Activated CD8-positive, alpha-beta memory T cell treated with anti-CD3 and anti-CD28 coated beads for 24 hours (primary cell): ENCODE results near the gene PAPSS1.

ENCODE experiments used
- DNase-seq: peaks from one replicate; pipeline ENCODE4 v3.0.0-alpha.2; 2020

The PAPSS1 gene

DNA sequence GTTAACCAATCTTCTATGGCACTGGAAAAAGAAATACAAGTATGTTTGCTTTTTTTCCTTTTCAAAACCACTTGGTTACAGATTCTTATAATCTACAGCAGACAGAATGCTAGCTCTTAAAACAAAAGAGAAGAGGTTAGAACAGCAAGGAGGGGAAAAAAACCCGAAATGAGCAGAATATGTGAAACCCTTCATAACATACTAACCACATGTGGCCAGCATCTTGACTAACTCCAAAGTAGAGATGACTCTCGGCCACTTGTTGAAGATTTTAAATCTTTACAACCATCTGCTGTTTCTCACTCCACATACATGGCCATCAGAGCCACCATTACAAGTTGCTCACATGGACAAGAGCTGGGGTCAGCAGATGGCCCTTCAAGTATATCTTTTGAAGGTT is 100.3 kb downstream of the PAPSS1 start:
- no peak for DNase-seq

DNA sequence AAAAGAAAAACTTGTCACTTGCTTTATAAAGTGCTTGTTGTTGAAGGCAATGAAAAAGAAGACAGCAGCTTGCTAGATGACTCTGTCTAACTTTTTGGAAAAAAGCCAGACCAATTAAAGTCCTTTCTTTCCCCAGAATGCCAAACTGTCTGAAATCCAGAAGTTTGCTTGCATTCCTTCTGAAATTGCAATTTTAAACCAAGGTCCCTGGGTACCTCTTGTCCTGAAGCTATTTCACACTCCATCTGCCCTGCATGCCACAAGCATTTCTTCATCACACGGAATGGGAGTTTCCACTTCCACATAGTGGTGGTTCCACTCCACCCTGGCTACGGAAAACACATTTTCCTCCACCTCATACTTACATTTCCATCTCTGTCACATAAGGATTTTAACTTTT is 101.0 kb downstream of the PAPSS1 start:
- no peak for DNase-seq

DNA sequence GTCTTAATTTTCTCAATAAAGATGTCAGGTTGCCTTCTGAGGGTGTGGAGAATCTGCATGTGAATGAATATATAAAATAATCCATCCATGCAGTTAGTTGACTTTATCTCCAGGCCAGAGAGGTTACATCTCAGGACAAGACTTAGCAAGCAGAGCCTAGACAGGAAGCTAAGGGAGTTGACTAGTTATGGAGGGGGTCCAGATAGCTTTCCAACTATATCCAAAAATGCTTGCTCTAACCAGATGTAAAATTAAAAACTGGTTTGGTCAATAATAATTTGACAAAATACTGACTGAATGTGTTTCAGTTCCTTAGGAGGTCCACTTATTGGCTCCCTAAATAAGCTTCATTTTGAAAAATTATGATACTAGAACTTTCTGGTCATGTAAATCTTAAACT is 101.4 kb downstream of the PAPSS1 start:
- DNase-seq, result no peak

DNA sequence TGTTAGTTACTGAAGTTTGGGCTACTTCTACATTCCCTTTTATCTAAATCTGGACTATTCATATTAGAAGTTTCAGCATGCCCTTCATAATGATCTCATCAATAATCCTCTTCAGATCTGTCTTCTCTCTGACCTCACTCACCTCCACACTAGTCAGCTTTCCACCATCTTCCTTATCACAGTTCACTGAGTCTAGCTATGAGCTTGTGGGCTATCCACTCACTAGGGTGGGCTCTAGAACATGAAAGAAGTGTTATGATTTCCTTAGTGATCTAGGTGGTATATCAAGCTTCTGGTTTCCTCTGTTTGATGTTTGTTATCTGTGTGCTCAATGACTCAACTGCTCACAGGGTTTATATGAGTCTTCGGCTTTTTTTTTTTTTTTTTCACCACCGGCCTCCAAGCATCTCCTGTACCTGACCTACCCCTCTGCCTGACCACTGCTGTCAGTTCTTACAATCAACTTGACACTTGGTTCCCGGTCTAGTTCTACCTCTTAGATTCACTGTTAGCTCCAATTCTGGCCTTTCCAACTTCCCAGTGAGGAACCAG is 103.1 kb downstream of the PAPSS1 start:
- no peak for DNase-seq

DNA sequence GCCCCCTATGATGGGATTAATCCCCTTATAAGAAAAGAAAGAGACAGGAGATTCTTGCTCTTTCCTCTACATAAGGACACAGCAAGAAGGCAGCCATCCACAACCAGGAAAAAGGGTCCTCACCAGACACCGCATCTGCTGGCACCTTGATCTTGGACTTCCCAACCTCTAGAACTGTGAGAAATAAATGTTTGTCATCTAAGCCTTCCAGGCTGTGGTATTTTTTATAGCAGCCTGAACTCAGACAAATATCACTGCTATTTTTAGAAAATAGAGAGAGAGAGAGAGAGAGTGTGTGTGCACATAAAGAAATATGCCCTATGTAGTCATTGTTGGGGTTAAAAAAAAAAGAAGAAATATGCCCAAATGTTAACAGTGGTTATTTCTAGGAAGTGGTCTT is 104.2 kb downstream of the PAPSS1 start:
- DNase-seq, result no peak

DNA sequence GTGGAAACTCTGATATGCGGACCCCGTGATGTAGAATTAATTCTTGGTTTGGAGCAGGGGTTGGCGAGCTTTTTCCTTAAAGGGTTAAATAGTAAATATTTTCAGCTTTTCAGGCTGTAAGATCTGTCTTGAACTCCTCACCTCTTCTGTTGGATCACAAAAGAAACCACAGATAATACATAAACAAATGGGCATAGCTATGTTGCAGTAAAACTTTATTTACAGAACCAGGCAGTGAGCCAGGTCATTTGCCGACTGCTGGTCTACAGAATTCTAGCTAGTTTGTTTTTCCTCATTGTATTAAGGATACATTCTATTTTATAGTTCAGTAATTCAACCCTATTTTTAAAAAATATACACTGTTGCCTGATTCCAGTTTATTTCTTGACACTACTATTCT is 116.6 kb downstream of the PAPSS1 start:
- DNase-seq, result no peak

DNA sequence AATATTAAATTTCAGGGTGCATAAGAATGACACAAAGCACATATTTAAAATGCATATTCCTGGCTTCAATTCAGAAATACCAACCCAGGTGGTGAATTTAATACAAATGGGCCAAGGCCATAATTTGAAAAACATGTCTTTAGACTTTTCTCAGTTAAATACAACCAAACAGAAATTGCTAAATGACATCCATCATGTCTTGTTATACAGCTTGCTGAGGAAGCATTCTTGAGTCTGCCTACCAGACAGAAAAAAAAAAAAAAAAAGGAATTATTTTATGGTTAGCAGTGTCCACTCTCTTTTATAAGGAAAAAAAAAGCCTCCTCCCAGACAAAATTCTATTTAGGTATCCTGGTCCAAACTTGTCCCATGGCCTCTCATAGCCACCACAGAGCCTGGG is 119.1 kb downstream of the PAPSS1 start:
- no peak for DNase-seq

DNA sequence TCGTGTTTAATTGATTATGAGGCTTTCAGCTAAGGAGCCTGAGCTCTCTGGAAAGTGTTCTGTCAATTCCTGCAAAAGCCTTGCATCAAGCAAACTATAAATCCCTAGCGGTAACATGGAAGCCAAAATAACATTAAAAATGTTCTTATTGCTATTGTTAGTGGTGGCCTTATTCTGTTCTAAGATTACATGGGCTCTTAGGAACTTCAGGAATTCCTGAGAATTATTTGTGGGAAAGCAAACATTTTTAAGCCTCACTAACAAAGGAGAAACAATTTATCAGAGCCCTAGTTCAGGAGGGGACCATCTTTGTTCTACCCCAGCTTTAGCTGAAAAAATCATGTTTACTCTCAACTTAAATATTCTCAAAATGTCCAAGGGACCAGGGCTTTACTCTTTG is 119.6 kb downstream of the PAPSS1 start:
- DNase-seq, result no peak

DNA sequence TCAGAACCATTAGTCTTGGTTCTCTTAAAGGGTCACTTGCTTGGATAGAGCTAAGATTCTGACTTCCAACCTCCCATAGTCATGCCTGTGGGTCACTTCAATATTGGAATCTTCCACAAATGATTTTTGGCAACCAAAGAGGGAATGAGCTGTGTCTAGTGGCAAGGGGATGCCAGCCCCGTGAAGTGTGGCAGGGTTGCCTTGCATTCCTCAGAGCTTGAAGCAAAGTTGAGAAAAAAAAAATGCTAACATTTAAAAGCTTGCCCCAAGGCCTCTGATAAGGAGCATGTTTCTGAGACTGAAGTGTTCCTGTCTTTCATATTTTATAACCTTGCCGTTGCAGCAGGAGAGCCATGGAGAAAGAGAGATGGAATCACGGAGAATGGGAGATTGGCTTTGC is 120.2 kb downstream of the PAPSS1 start:
- DNase-seq, result no peak

DNA sequence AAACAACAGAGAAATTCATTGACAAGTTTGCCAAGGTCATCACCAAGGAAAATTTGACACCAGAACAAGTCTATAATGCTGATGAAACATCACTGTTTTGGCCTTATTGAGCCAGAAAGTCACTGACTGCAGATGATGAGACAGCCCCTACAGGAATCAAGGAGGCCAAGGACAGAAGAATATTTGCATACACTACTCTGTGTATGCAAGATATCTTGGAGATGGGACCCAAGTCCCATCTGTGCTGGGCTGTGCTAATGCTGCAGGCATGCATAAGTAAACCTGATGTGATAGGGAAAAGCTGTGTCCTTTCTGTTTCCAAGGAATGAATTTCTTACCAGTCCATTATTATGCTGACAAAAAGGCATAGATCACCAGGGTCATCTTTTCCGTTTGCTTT is 126.8 kb downstream of the PAPSS1 start:
- no peak for DNase-seq

DNA sequence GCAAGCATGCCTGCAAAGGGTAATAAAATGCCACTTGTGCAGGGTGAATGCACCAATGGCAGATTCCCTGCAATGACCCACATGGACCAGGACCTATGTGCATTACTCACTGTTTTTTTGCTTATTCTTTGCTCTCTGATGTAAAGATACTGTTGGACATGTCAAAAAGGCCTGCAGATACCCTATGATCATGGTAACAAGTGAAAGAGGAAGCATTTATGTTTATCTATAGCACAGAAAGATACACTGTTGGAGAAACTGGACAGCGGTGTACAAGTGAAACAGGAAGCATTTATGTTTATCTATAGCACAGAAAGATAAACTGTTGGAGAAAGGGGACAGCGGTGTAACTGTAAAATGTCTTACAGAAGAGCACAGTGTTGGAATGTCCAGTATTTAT is 127.5 kb downstream of the PAPSS1 start:
- DNase-seq, result no peak

DNA sequence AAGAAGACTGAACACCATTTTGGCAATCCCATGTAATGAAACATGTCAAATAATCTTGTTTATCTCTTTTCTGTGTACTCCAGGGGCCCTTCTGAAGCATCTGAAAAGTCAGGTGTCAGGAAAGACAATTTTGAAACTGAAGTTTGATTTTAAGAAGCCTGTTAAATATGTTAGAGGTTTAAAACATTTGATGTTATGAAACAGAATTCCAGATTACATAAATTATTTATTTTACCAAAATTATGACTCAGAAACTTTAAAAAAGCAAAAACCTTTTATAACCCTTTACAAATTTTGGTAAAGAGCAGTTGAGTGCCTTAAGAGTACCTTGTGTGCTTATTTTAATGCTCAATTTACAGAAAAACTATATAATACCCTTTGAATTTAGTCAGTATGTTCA is 130.8 kb downstream of the PAPSS1 start:
- no peak for DNase-seq

DNA sequence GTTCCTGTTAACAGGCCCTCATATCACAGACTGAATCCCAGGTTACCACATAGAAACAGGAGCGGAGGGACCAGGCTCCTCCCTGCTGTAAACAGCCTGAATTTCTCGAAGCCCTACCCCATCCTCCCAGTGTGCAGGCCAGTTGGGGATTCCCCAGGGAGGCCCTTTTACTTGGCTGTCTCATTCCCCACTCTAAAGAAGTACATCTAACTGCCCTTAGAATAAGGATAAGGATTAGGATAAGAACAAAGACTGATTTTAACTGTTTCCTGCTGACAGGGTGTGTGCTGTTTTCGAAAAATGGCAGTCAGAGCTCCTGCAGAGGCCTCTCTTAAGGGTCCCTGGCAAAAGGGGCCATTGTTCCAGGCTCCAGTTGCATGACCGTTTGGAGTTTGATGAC is 133.7 kb downstream of the PAPSS1 start:
- no peak for DNase-seq

DNA sequence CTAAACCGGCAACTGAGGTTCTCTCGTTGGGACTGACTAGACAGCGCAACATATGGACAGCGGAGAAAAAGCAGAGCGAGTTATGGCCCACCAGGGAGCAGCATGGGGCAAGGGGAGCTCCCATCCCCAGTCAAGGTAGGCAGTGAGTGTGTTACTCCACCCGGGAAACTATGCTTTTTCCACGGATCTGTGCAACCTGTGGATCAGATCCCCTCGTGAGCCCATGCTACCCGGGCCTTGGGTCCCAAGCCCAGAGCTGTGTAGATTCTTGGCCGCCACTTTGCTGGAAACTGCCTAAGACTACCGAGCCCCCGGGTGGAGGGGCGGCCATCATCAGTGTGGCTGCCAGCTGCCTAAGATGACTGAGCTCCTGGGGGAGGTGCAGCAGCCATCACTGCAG is 140.9 kb downstream of the PAPSS1 start:
- DNase-seq, result no peak

DNA sequence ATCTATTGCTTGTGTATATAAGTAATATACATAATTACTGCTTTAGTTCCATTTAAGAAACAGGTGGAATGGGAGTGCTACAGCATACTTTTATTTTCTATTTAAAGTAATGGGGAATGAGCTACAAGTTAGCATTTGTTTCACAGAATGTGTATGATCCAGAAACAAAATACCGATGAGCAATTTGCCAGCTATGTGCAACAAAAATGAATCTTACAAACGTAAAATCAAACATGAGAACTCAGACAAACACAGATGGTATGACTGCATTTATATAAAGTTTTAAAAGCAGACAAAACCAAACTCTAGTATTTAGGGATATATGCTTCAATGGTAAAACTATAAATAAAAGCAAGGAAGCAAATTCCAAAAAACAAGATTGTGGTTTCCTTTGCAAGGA is 141.7 kb downstream of the PAPSS1 start:
- DNase-seq, result no peak

DNA sequence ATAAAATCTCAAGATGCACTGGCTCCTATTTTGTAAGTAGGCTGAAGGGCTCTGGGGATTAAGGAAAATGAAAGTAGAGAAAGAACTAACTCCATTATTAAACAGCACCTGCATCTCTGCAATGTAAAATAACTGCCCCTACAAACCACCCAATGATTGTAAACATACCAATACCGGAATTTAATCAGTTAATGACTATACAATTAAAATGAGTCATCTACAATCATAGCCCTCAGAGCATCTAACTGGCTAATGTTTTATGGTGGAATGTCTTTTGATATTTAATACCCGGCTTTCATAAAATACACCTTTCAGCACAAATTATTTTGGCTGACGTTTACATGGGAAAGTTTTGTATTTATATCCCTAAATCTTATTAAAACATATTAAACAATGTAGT is 142.3 kb downstream of the PAPSS1 start:
- DNase-seq, result no peak

DNA sequence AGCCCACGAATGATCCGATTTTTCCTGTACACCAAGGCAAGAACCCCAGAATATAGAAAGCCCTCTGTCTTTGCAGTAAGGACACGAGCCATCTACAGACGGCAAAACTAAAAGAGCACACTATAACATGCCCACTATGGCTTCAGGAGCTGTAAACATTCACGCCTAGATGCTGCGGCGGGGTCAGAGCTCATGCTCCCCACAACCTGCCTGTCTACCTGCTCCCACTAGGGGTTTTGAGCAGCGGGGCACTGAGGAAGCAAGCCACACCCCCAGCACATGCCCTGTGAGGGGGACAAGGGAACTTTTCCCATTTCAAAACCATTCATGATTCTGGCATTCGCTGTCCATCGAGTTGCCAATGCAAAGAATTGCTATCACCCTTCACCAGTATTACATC is 144.8 kb downstream of the PAPSS1 start:
- no peak for DNase-seq

DNA sequence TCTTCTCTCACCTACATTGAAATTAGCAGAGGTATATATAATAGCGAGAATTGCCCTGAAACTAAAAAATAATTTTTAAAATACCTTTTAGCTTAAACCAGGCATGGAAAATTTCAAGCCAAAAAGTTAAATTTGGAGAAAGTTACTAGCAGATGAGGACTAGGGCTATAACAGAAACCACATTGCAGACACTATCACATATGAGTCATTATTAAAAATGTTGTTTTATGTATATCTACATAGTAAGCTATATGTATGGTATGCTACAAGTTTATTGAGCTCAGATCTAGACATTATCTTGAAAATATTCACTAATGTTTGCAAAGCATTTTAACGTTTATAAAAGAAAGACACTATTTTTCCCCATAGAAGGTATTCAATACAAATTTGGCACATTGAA is 147.8 kb downstream of the PAPSS1 start:
- DNase-seq, result no peak

DNA sequence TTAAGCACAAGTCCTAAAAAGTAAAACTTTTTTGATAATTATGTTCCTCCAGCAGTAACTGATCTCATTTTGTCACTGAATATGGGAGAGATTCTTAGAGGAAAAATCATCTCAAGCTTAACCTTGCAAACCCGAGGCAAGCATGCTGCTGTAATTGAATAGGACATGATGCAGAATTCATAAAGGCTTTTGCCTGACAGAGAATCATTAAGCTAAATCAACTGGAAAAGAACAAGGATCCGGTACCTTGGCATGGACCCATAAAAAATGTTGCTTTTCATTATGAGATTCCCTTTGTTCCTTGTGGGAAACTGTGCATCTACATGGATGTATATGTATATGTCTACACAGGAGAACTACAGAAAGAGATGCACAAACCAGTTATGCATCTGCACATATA is 149.1 kb downstream of the PAPSS1 start:
- no peak for DNase-seq

DNA sequence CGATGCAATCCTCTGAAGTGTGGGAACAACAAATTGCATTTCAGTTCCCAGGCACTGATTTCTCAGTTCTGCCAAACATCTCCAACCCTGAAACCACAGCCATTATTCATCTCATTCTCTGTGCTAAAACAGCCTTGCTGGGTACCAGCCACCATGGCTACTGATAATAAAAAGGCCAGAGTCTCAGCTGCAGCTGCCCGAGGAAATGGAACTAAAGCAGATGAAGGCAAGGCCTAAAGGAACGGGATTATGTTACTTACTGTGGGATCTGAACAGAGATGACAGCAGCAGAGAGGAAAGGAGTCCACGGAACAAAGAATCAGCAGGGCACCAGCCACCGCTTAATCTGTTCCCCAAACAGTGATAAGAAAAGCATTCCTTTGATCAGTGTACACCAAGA is 155.7 kb downstream of the PAPSS1 start:
- no peak for DNase-seq
